H9 (cell line): ENCODE data around the gene ZNF212. TPM values are rescaled to one million over a fixed set of nuclear protein-coding genes. Genes with fewer than 3 reads are reported as not detected.

ENCODE experiments used
- DNase-seq: peaks from one replicate; pipeline ENCODE4 v3.0.0-alpha.2; 2017
- H2AFZ ChIP-seq: one replicate; pipeline ENCODE4 v1.6.1; 2013; ENCODE audit warnings: mild to moderate bottlenecking, low read length, control low read depth, moderate library complexity
- H2AK5ac ChIP-seq: 2 replicates; pipeline ENCODE4 v1.6.1; 2013; ENCODE audit warnings: low read length, control low read depth, mixed read lengths; ENCODE audit not compliant: insufficient read length
- H2BK120ac ChIP-seq: one replicate; pipeline ENCODE4 v1.6.1; 2013; ENCODE audit warnings: low read depth, mild to moderate bottlenecking, low read length, control low read depth, inconsistent platforms; ENCODE audit not compliant: poor library complexity, severe bottlenecking
- H2BK12ac ChIP-seq: 2 replicates; pipeline ENCODE4 v1.6.1; 2013; ENCODE audit warnings: low read length, control low read depth, mixed read lengths, low read depth; ENCODE audit not compliant: insufficient read length
- H2BK15ac ChIP-seq: 2 replicates; pipeline ENCODE4 v1.6.1; 2013; ENCODE audit warnings: low read depth, low read length, control low read depth
- H2BK20ac ChIP-seq: one replicate; pipeline ENCODE4 v1.6.1; 2013; ENCODE audit warnings: low read depth, mild to moderate bottlenecking, low read length, control low read depth, inconsistent platforms; ENCODE audit not compliant: poor library complexity, severe bottlenecking
- H2BK5ac ChIP-seq: 2 replicates; pipeline ENCODE4 v1.6.1; 2013; ENCODE audit warnings: low read length, control low read depth, mixed read lengths; ENCODE audit not compliant: insufficient read length
- H3K14ac ChIP-seq: 2 replicates; pipeline ENCODE4 v1.6.1; 2013; ENCODE audit warnings: low read length, control low read depth; ENCODE audit not compliant: insufficient read depth
- H3K18ac ChIP-seq: 2 replicates; pipeline ENCODE4 v1.6.1; 2013; ENCODE audit warnings: low read depth, mild to moderate bottlenecking, mixed read lengths, low read length, control low read depth; ENCODE audit not compliant: insufficient read length
- H3K23ac ChIP-seq: 2 replicates; pipeline ENCODE4 v1.6.1; 2013; ENCODE audit warnings: low read length, control low read depth, mixed read lengths, low read depth; ENCODE audit not compliant: insufficient read length
- H3K23me2 ChIP-seq: 2 replicates; pipeline ENCODE4 v1.6.1; 2013; ENCODE audit warnings: low read depth, mild to moderate bottlenecking, mixed read lengths, low read length, control low read depth; ENCODE audit not compliant: insufficient read length, poor library complexity, severe bottlenecking
- H3K27ac ChIP-seq: 2 replicates; pipeline ENCODE4 v1.5.1; 2013; ENCODE audit warnings: low read length, control low read depth, mixed read lengths, low read depth; ENCODE audit not compliant: insufficient read length
- H3K27me3 ChIP-seq: 2 replicates; pipeline ENCODE4 v1.6.1; 2013; ENCODE audit warnings: low read length, control low read depth, inconsistent platforms; ENCODE audit not compliant: insufficient read depth
- H3K4ac ChIP-seq: 2 replicates; pipeline ENCODE4 v1.6.1; 2013; ENCODE audit warnings: low read depth, mild to moderate bottlenecking, control low read depth, inconsistent platforms, low read length, moderate library complexity
- H3K4me1 ChIP-seq: 2 replicates; pipeline ENCODE4 v1.6.1; 2013; ENCODE audit warnings: low read length, control low read depth, inconsistent platforms; ENCODE audit not compliant: insufficient read depth
- H3K4me2 ChIP-seq: 2 replicates; pipeline ENCODE4 v1.6.1; 2013; ENCODE audit warnings: low read length, control low read depth, mixed read lengths; ENCODE audit not compliant: insufficient read length, insufficient read depth
- H3K56ac ChIP-seq: 2 replicates; pipeline ENCODE4 v1.6.1; 2013; ENCODE audit warnings: low read depth, mild to moderate bottlenecking, mixed read lengths, low read length, control low read depth; ENCODE audit not compliant: insufficient read length
- H3K79me1 ChIP-seq: 2 replicates; pipeline ENCODE4 v1.6.1; 2013; ENCODE audit warnings: low read depth, mild to moderate bottlenecking, moderate library complexity, low read length, control low read depth, inconsistent platforms; ENCODE audit not compliant: insufficient read depth, poor library complexity, severe bottlenecking
- H3K79me2 ChIP-seq: 2 replicates; pipeline ENCODE4 v1.6.1; 2013; ENCODE audit warnings: low read length, control low read depth, inconsistent platforms; ENCODE audit not compliant: insufficient read depth
- H3K9ac ChIP-seq: 2 replicates; pipeline ENCODE4 v1.6.1; 2013; ENCODE audit warnings: low read length, control low read depth, mixed read lengths; ENCODE audit not compliant: insufficient read length; ENCODE audit errors: extremely low read depth
- H3K9me3 ChIP-seq: one replicate; pipeline ENCODE4 v1.6.1; 2013; ENCODE audit warnings: low read depth, low read length, inconsistent platforms; ENCODE audit not compliant: control insufficient read depth
- H3T11ph ChIP-seq: one replicate; pipeline ENCODE4 v1.6.1; 2013; ENCODE audit warnings: mild to moderate bottlenecking, low read length, control low read depth, inconsistent platforms
- H4K20me1 ChIP-seq: one replicate; pipeline ENCODE4 v1.6.1; 2013; ENCODE audit not compliant: control insufficient read depth, insufficient read length, insufficient read depth
- H4K5ac ChIP-seq: 2 replicates; pipeline ENCODE4 v1.6.1; 2013; ENCODE audit warnings: low read depth, mild to moderate bottlenecking, mixed read lengths, low read length, control low read depth; ENCODE audit not compliant: insufficient read length
- H4K8ac ChIP-seq: replicated peaks from 2 replicates; pipeline ENCODE4 v1.6.1; 2013; ENCODE audit warnings: low read length, control low read depth, mixed read lengths, low read depth; ENCODE audit not compliant: insufficient read length
- H4K91ac ChIP-seq: 2 replicates; pipeline ENCODE4 v1.6.1; 2013; ENCODE audit warnings: low read depth, mild to moderate bottlenecking, moderate library complexity, mixed read lengths, low read length, control low read depth; ENCODE audit not compliant: insufficient read length
- H3K27ac Mint-ChIP-seq, 3 experiments: 2 replicates in 2 of 3; 3 replicates in 1 of 3; pipeline ENCODE4 v1.8.0; 2020 to 2021; ENCODE audit warnings: mixed read lengths in 3 of 3, mild to moderate bottlenecking in 1 of 3, moderate library complexity in 1 of 3
- H3K27me3 Mint-ChIP-seq: 2 replicates; pipeline ENCODE4 v1.8.0; 2021; ENCODE audit warnings: low read depth, mild to moderate bottlenecking, moderate library complexity, mixed read lengths
- H3K36me3 Mint-ChIP-seq, 3 experiments: 2 replicates in 2 of 3; 3 replicates in 1 of 3; pipeline ENCODE4 v1.8.0; 2020 to 2021; ENCODE audit warnings: low read depth in 3 of 3, mixed read lengths in 3 of 3; ENCODE audit not compliant: insufficient read depth in 1 of 3
- H3K4me1 Mint-ChIP-seq, 2 experiments: 2 replicates each; pipeline ENCODE4 v1.8.0; 2020; ENCODE audit warnings: mixed read lengths in 2 of 2
- H3K4me3 Mint-ChIP-seq, 2 experiments: 2 replicates in 1 of 2; 3 replicates in 1 of 2; pipeline ENCODE4 v1.8.0; 2020 to 2021; ENCODE audit warnings: mild to moderate bottlenecking in 2 of 2, mixed read lengths in 2 of 2, moderate library complexity in 1 of 2
- H3K9me3 Mint-ChIP-seq, 2 experiments: 2 replicates in 1 of 2; 3 replicates in 1 of 2; pipeline ENCODE4 v1.8.0; 2020; ENCODE audit warnings: mild to moderate bottlenecking in 2 of 2, mixed read lengths in 2 of 2, moderate library complexity in 1 of 2
- CTCF ChIP-seq: fragments of 200-600 bp; sonication (generic); conservative IDR thresholded peaks from 3 replicates; pipeline ENCODE4 v1.8.0; 2021; ENCODE audit warnings: antibody characterized with exemption, mild to moderate bottlenecking
- WGBS: extraction: QIAGEN DNeasy Blood & Tissue Kit; methylation state at CpG from one replicate; pipeline ENCODE4 v1.1.7; 2013; ENCODE audit warnings: missing lambda C conversion rate, low lambda C conversion rate, mixed read lengths; ENCODE audit not compliant: insufficient read length; ENCODE audit errors: extremely low coverage; 5-methylcytosine and 5-hydroxymethylcytosine counted together
- total RNA-seq: library from RNA; stranded (reverse); gene quantifications from 2 replicates; pipeline ENCODE4 v1.2.1, GENCODE V29; 2021

ZNF212 gene
- total RNA-seq, 1 experiment from 2014 or later = 21.1 TPM

- Mint-ChIP-seq H3K27me3 (peaks cover 10% of the 10 kb centered on the region), H3K36me3 (peaks cover 6 to 37% (median 30%) of the 10 kb centered on the region in 3 experiments; a peak in 6 of 7 replicates), H3K4me1 (no peaks in the 10 kb centered on the region), H3K27ac (no peak overlapping the region), H3K4me3 (no peak overlapping the region), H3K9me3 (no peaks in the 10 kb centered on the region)
- WGBS = no CpG with 5 or more reads among the region's 19 CpGs
- Histone ChIP-seq H3K27me3 (no peaks in the 10 kb centered on the region), H2AFZ (no peak overlapping the region), H3K23ac (no peak overlapping the region), H2BK20ac (no peak overlapping the region), H2BK15ac (no peak overlapping the region), H3K14ac (no peak overlapping the region), H4K8ac (no peak overlapping the region), H3K4ac (no peak overlapping the region), H2BK12ac (no peak overlapping the region), H2BK5ac (no peak overlapping the region), H3K79me2 (no peaks in the 10 kb centered on the region), H2AK5ac (no peak overlapping the region), H3K79me1 (no peaks in the 10 kb centered on the region), H4K20me1 (no peaks in the 10 kb centered on the region), H3K9me3 (no peaks in the 10 kb centered on the region), H3K23me2 (no peaks in the 10 kb centered on the region), H2BK120ac (no peak overlapping the region), H4K91ac (no peak overlapping the region), H4K5ac (no peak overlapping the region), H3K9ac (no peak overlapping the region), H3K4me1 (no peaks in the 10 kb centered on the region), H3K4me2 (no peak overlapping the region), H3K56ac (no peak overlapping the region), H3K27ac (no peak overlapping the region), H3T11ph (no peak overlapping the region), H3K18ac (no peak overlapping the region)
- no peak for DNase-seq
- TF ChIP-seq CTCF = no peak
Observed at GRCh38 chr7:149225106-149225505, 14.3 kb upstream of the ZNF212 start.
